Endothelial cell of umbilical vein (primary cell): Measurements from ENCODE around the gene DCP2. TPM values are rescaled to one million over a fixed set of nuclear protein-coding genes. Genes with fewer than 3 reads are reported as not detected.
A peak's percentile ranks its signal among the peaks of the same experiment; 100 is the strongest.

Experiments used
- BruUV-seq: library from RNA; stranded (reverse); fragments of 400-500 nt; replicated peaks from 2 replicates; lab custom pipeline; 2021; lab: Mats Ljungman, UMichigan
- CTCF ChIA-PET: fragments of 300-600, 350-600 bp; sonication (Branson Sonifier 250); formaldehyde crosslinking; loops from one replicate; lab custom pipeline; 2021; ENCODE audit warnings: antibody characterized with exemption, inconsistent platforms; lab: Charles Lee
- POLR2A ChIA-PET: fragments of 300-600, 350-600 bp; sonication (Branson Sonifier 250); formaldehyde crosslinking; loops from one replicate; lab custom pipeline; 2021; ENCODE audit warnings: antibody characterized with exemption, inconsistent platforms; lab: Charles Lee
- DNase-seq: peaks from one replicate; pipeline ENCODE4 v3.0.0-alpha.2; 2011; ENCODE audit warnings: low read depth, low spot score
- FAIRE-seq: peaks from 2 replicates; lab custom pipeline; 2011; peaks lifted over from hg19 to GRCh38; lab: Jason Lieb, UNC
- H2AFZ ChIP-seq: 2 replicates; pipeline ENCODE4 v1.6.0; 2012; ENCODE audit warnings: low read depth, low read length, control low read depth, inconsistent platforms
- H3K27ac ChIP-seq: 2 replicates; pipeline ENCODE4 v1.5.1; 2011; ENCODE audit warnings: low read depth, mild to moderate bottlenecking, control low read depth, low read length, moderate library complexity; ENCODE audit not compliant: insufficient read depth
- H3K27me3 ChIP-seq, 2 experiments: 2 replicates each; pipeline versions ENCODE4 v1.6.0 to v1.6.1; 2011; ENCODE audit warnings: low read length in 2 of 2, mixed read lengths in 1 of 2; ENCODE audit not compliant: control insufficient read depth in 2 of 2, insufficient read depth in 2 of 2
- H3K36me3 ChIP-seq, 2 experiments: 2 replicates in 1 of 2; 3 replicates in 1 of 2; pipeline ENCODE4 v1.5.1; 2011; ENCODE audit warnings: low read length in 2 of 2, mild to moderate bottlenecking in 1 of 2, moderate library complexity in 1 of 2; ENCODE audit not compliant: control insufficient read depth in 2 of 2, insufficient read depth in 2 of 2; ENCODE audit errors: extremely low read depth in 1 of 2
- H3K4me1 ChIP-seq: 3 replicates; pipeline ENCODE4 v1.5.1; 2011; ENCODE audit warnings: mild to moderate bottlenecking, low read length; ENCODE audit not compliant: control insufficient read depth, insufficient read depth; ENCODE audit errors: extremely low read depth
- H3K4me2 ChIP-seq: 2 replicates; pipeline ENCODE4 v1.6.1; 2011; ENCODE audit warnings: low read length, control low read depth, mixed read lengths; ENCODE audit not compliant: insufficient read depth
- H3K4me3 ChIP-seq, 3 experiments: fragments of 200-600 bp in 1 of 3; sonication (generic), shearing (Covaris generic) in 1 of 3; replicated peaks in 1 of 3; 2 replicates each; pipeline ENCODE4 v1.5.1; 2011 to 2016; ENCODE audit warnings: control low read depth in 3 of 3, low read length in 3 of 3, mild to moderate bottlenecking in 2 of 3, inconsistent platforms in 1 of 3, low read depth in 1 of 3, moderate library complexity in 1 of 3; ENCODE audit not compliant: insufficient read depth in 1 of 3
- H3K79me2 ChIP-seq: 2 replicates; pipeline ENCODE4 v1.6.0; 2012; ENCODE audit warnings: low read length, inconsistent platforms; ENCODE audit not compliant: control insufficient read depth, insufficient read depth
- H3K9ac ChIP-seq: replicated peaks from 2 replicates; pipeline ENCODE3; 2011; ENCODE audit warnings: low read length, control low read depth; ENCODE audit not compliant: insufficient read depth; ENCODE audit errors: extremely low read depth
- H3K9me1 ChIP-seq: replicated peaks from 3 replicates; pipeline ENCODE4 v1.6.0; 2011; ENCODE audit warnings: mild to moderate bottlenecking, low read length; ENCODE audit not compliant: control insufficient read depth, insufficient read depth; ENCODE audit errors: extremely low read depth
- H3K9me3 ChIP-seq: replicated peaks from 2 replicates; pipeline ENCODE4 v1.5.1; 2012; ENCODE audit warnings: low read length, inconsistent platforms; ENCODE audit not compliant: control insufficient read depth, insufficient read depth
- H4K20me1 ChIP-seq: replicated peaks from 2 replicates; pipeline ENCODE3; 2011; ENCODE audit warnings: mild to moderate bottlenecking, low read length; ENCODE audit not compliant: control insufficient read depth, insufficient read depth; ENCODE audit errors: extremely low read depth
- EZH2 ChIP-seq: IDR thresholded peaks from 2 replicates; pipeline ENCODE4 v1.6.1; 2012; ENCODE audit warnings: borderline replicate concordance, low read depth, mild to moderate bottlenecking, moderate library complexity, low read length, inconsistent platforms; ENCODE audit not compliant: severe bottlenecking
- FOS ChIP-seq: IDR thresholded peaks from 2 replicates; pipeline ENCODE4 v1.6.1; 2011; ENCODE audit warnings: mild to moderate bottlenecking, low read length, moderate library complexity, borderline replicate concordance; ENCODE audit not compliant: insufficient read depth
- GATA2 ChIP-seq: IDR thresholded peaks from 2 replicates; pipeline ENCODE4 v1.7.0; 2011; ENCODE audit warnings: low read depth, mild to moderate bottlenecking, moderate library complexity, mixed read lengths, low read length; ENCODE audit not compliant: insufficient read length, insufficient read depth
- JUN ChIP-seq: IDR thresholded peaks from 2 replicates; pipeline ENCODE4 v1.6.1; 2011; ENCODE audit warnings: borderline replicate concordance, low read depth; ENCODE audit not compliant: insufficient read length, insufficient read depth
- MYC ChIP-seq: IDR thresholded peaks from one replicate; pipeline ENCODE4 v1.6.1; 2011; ENCODE audit warnings: mild to moderate bottlenecking, low read depth, low read length
- POLR2A ChIP-seq: IDR thresholded peaks from 2 replicates; pipeline ENCODE4 v1.6.1; 2012; ENCODE audit warnings: low read depth, mild to moderate bottlenecking, control low read depth, low read length
- POLR2AphosphoS5 ChIP-seq: IDR thresholded peaks from 2 replicates; pipeline ENCODE4 v1.6.1; 2012; ENCODE audit warnings: low read depth, mild to moderate bottlenecking, control low read depth, low read length, moderate library complexity; ENCODE audit not compliant: insufficient read depth
- dilution Hi-C: fragments of 300-500 bp; cut with MboI; formaldehyde crosslinking; loops from one replicate; pipeline ENCODE4 v1.15.0; 2019; ENCODE audit warnings: low sequenced_read_pairs; ENCODE audit not compliant: extremely low pct_ligation_motif_present
- intact Hi-C: fragments of 100-400 bp; cut with micrococcal nuclease; formaldehyde crosslinking; loops from one replicate; pipeline ENCODE4 v1.10.0; 2022
- polyA plus RNA-seq, 4 experiments: library from polyadenylated mRNA; depleted of rRNA in 3 of 4; stranded (reverse) in 3 of 4; unstranded in 1 of 4; fragments of >200 nt; gene quantifications; 2 replicates each; pipeline versions ENCODE4 v1.2.1 to v1.2.3, GENCODE V29; 2011 to 2012; ENCODE audit warnings: missing spikeins in 1 of 4
- total RNA-seq: library from RNA; stranded (reverse); gene quantifications from 2 replicates; pipeline ENCODE4 v1.2.3, GENCODE V29; 2021
- TF ChIP-seq, protein P1 (sequence below), 2 donors: IDR thresholded peaks; 1 replicate in 1 of 2; 2 replicates in 1 of 2; pipeline ENCODE4 v1.5.1; 2011; ENCODE audit warnings: low read length in 2 of 2, mild to moderate bottlenecking in 2 of 2, moderate library complexity in 2 of 2, control low read depth in 1 of 2, inconsistent platforms in 1 of 2, low read depth in 1 of 2; ENCODE audit not compliant: insufficient read depth in 1 of 2; ENCODE audit errors: extremely low read depth in 1 of 2
- TF ChIP-seq, protein P2 (sequence below): IDR thresholded peaks from 2 replicates; pipeline ENCODE4 v1.6.1; 2011; ENCODE audit not compliant: insufficient read depth, insufficient read length

The DCP2 gene
- total and polyA plus RNA-seq, 2 donors (not counting 3 experiments of a cell fraction or from before 2014, with no cell fraction given) = 11.3 to 60.0 TPM

DNA sequence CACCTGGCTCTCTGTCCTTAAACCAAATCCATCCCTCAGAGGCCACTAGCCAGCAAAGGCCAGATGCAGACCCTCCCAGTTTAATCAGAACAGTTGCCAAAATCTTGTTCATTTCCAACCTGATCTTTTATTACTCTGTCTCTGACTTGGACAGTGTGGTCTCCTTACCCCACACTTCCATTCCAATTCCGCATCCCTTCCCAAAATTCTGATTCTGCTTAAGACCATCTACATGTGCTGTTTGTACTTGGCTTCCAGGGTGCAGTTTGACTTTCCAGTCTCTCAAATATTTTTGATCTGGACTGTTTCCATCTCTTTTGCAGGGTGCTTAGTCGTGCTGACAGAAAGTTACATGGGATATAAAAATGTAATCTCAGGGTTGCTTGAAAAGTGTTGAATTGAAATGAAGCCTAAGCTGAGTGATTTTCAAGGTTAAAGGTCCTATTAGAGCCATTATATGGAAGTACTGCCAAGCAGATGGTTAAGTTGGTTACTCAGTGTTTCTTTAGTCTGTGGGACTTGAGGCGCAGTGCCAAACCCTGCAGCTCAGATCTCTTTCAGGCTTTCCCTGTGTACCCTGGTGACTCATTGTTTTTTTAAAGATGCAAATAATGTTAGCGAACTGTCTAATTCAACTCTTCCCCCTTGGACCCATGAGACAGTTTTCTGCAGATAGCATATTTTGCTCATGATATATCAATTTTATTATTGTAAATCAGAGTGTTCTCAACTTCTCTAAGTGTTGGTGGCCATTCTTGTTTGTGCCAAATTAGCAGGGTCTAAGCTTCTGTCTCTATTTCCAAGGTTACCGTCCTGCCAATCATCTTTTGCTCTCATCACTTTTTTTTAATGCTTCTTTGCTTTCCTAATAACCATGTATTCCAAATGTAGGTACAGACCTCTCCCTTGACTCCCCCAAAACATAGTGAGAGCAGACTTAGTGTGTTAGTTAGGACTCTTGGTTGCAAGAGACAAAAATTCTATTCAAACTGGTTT, 18.2 kb upstream of the DCP2 start:
- H3K9ac ChIP-seq = no peak overlapping the region
- peak; percentile 96 for DNase-seq
- H3K27me3 ChIP-seq = no peaks in the 10 kb centered on the region
- intact Hi-C loops = loop anchor here (1.0 kb wide), 1 partner anchor 37 kb away; no protein-coding TSS in a partner anchor
- FAIRE-seq = peak; percentile 98
- CTCF ChIA-PET = interaction anchor here (1.1 to 1.7 kb wide), 4 partner anchors 9 to 37 kb away, joined by 3 to 6 read pairs (median 6); no protein-coding TSS in a partner anchor
- no peaks in the 10 kb centered on the region for H3K9me1 ChIP-seq
- H3K79me2 ChIP-seq = no peaks in the 10 kb centered on the region
- no peaks in the 10 kb centered on the region for H3K36me3 ChIP-seq
- no TSS peak for BruUV-seq
- H2AFZ ChIP-seq = no peak overlapping the region
- POLR2A ChIA-PET = no interaction called here
- no peaks in the 10 kb centered on the region for H4K20me1 ChIP-seq
- H3K4me3 ChIP-seq = no peak overlapping the region
- H3K4me2 ChIP-seq = peak overlapping the region; percentile 56
- H3K4me1 ChIP-seq = peaks cover 28% of the 10 kb centered on the region
- dilution Hi-C loops = no loop called here
- H3K9me3 ChIP-seq = no peaks in the 10 kb centered on the region
- TF ChIP-seq POLR2AphosphoS5 = peak; percentile 62
- no peak for TF ChIP-seq POLR2A
- TF ChIP-seq MYC = no peak
- TF ChIP-seq, protein P1, sequence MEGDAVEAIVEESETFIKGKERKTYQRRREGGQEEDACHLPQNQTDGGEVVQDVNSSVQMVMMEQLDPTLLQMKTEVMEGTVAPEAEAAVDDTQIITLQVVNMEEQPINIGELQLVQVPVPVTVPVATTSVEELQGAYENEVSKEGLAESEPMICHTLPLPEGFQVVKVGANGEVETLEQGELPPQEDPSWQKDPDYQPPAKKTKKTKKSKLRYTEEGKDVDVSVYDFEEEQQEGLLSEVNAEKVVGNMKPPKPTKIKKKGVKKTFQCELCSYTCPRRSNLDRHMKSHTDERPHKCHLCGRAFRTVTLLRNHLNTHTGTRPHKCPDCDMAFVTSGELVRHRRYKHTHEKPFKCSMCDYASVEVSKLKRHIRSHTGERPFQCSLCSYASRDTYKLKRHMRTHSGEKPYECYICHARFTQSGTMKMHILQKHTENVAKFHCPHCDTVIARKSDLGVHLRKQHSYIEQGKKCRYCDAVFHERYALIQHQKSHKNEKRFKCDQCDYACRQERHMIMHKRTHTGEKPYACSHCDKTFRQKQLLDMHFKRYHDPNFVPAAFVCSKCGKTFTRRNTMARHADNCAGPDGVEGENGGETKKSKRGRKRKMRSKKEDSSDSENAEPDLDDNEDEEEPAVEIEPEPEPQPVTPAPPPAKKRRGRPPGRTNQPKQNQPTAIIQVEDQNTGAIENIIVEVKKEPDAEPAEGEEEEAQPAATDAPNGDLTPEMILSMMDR (IDR thresholded peaks at IDR 0.05; ENCODE audit: extremely low read depth in 1 of 2, insufficient read depth in 1 of 2, low read depth in 1 of 2, low read length in 2 of 2) = no peak
- TF ChIP-seq JUN = peak; percentile 82
- TF ChIP-seq, protein P2, sequence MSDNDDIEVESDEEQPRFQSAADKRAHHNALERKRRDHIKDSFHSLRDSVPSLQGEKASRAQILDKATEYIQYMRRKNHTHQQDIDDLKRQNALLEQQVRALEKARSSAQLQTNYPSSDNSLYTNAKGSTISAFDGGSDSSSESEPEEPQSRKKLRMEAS = no peak
- no peak for TF ChIP-seq EZH2
- peak; percentile 47 for TF ChIP-seq GATA2
- peak; percentile 92 for TF ChIP-seq FOS
- no peak overlapping the region for H3K27ac ChIP-seq
